Stimulated activated naive B cell treated with anti-CD40 and anti-IgM and Interleukin-4, amounts not matched to agents 10 μg/mL and 1 μg/mL and 100 μg/mL, for 72 hours (primary cell): ENCODE data around the gene AP1S3.
A peak's percentile ranks its signal among the peaks of the same experiment; 100 is the strongest.
"Not testable (repeated sequence)": the region's sequence is repeated elsewhere in the genome, so short reads cannot be mapped to it uniquely, and the experiment has no call there.

Experiments
- ATAC-seq, 2 donors: fragments of 150-1000 bp; cut with Tn5 transposase; replicated peaks; 2 replicates each; pipeline ENCODE4 v1.10.0; 2021; ENCODE audit warnings: moderate library complexity in 1 of 2
- DNase-seq: peaks from one replicate; pipeline ENCODE4 v3.0.0; 2021
- H3K27ac Mint-ChIP-seq: one replicate; pipeline ENCODE4 v1.8.0; 2022; ENCODE audit warnings: mild to moderate bottlenecking, mixed read lengths
- H3K27me3 Mint-ChIP-seq, 2 donors: one replicate each; pipeline ENCODE4 v1.8.0; 2022; ENCODE audit warnings: mixed read lengths in 2 of 2
- H3K36me3 Mint-ChIP-seq, 2 donors: one replicate each; pipeline ENCODE4 v1.8.0; 2022; ENCODE audit warnings: mixed read lengths in 2 of 2, mild to moderate bottlenecking in 1 of 2
- H3K4me1 Mint-ChIP-seq, 2 donors: one replicate each; pipeline ENCODE4 v1.8.0; 2022; ENCODE audit warnings: mixed read lengths in 2 of 2, mild to moderate bottlenecking in 1 of 2
- H3K4me3 Mint-ChIP-seq, 2 donors: one replicate each; pipeline ENCODE4 v1.8.0; 2022; ENCODE audit warnings: mild to moderate bottlenecking in 2 of 2, mixed read lengths in 2 of 2, moderate library complexity in 1 of 2
- H3K9me3 Mint-ChIP-seq, 2 donors: one replicate each; pipeline ENCODE4 v1.8.0; 2022; ENCODE audit warnings: mixed read lengths in 2 of 2, mild to moderate bottlenecking in 1 of 2

AP1S3 gene

DNA sequence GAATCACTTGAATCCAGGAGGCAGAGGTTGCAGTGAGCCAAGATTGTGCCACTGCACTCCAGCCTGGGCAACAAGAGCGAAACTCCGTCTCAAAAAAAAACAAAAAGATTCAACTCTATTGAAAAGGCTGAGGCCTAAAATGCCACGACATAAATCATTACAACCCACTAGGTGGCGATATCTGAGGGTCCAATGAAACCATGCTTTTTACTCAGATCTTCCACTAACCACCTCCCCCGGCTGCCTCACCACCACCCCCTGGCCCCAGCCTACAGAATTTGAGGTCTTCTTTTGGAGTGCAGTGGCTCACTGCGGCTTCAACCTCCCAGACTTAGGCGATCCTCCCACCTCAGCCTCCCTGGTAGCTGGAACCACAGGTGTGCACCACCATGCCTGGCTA is 57.5 kb downstream of the AP1S3 start:
- no peaks in the 10 kb centered on the region for H3K9me3 Mint-ChIP-seq
- no peak overlapping the region for H3K4me3 Mint-ChIP-seq
- DNase-seq (peak; percentile 29), ATAC-seq (peak; percentile 80 to 81)
- peaks cover 21 to 48% of the 10 kb centered on the region in 2 donors for H3K36me3 Mint-ChIP-seq
- H3K27me3 Mint-ChIP-seq: no peaks in the 10 kb centered on the region
- no peak overlapping the region for H3K27ac Mint-ChIP-seq
- H3K4me1 Mint-ChIP-seq: peaks cover 10 to 30% of the 10 kb centered on the region in 2 donors

DNA sequence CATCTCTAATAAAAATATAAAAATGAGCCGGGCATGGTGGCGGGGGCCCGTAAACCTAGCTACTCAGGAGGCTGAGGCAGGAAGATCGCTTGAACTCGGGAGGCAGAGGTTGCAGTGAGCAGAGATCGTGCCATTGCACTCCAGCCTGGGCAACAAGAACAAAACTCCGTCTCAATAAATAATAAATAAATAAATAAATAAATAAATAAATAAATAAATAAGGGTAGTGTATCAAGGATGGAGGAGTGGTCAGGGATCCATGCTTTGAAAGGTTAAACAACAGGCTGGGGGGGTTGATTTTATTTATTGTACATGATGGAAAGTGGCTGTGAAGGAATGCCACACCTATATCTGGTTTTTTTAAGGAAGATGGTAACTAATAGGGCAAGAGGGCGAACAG is 63.2 kb downstream of the AP1S3 start:
- no peaks in the 10 kb centered on the region for H3K4me1 Mint-ChIP-seq
- H3K4me3 Mint-ChIP-seq: no peak overlapping the region
- H3K27me3 Mint-ChIP-seq: no peaks in the 10 kb centered on the region
- H3K27ac Mint-ChIP-seq: no peak overlapping the region
- H3K36me3 Mint-ChIP-seq: peaks cover 24 to 49% of the 10 kb centered on the region in 2 donors
- no peaks in the 10 kb centered on the region for H3K9me3 Mint-ChIP-seq
- DNase-seq: no peak
- ATAC-seq: no peak

DNA sequence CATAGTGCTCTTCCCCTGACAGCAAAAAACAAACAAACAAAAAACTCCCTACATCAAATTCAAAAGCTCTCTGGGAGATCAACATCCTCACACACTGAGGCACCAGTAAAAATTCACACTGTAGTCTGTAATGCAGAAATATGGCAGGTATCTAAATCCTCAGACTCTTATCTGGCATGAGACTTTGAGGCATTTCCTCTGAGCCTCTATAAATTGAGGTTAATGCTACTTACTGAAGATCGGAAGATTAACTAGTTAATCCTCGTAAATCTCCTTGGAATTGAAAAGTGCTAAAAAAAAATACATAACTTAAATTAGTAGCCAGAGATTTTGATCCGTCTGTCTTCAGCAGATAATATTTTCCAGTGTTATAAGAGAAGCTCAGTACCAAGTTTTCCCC is 65.0 kb downstream of the AP1S3 start:
- DNase-seq: no peak
- Mint-ChIP-seq H3K36me3 (peaks cover 36 to 57% of the 10 kb centered on the region in 2 donors), H3K27ac (no peak overlapping the region), H3K4me1 (peaks cover 4 to 5% of the 10 kb centered on the region in 2 donors), H3K27me3 (no peaks in the 10 kb centered on the region), H3K4me3 (no peak overlapping the region), H3K9me3 (peaks cover 3 to 5% of the 10 kb centered on the region in 2 donors)
- no peak for ATAC-seq

DNA sequence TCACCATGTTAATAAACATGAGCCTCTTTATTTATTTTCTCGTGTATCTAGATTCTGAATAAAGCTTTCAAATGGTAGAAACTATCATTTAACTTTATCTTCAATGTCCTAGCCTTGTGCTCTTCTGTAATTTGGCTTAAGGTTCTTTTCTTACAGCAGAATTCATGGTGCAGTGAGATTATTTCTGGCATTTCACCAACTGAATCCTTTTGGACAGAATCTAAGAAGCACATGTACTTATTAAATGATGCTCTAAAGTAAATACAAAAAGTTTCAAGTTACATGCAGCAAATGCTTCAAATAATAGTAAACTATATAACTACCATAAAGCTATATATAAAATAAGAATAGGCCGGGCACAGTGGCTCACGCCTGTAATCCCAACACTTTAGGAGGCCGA is 65.9 kb downstream of the AP1S3 start:
- ATAC-seq: no peak
- Mint-ChIP-seq H3K4me1 (peaks cover 4 to 5% of the 10 kb centered on the region in 2 donors), H3K9me3 (peaks cover 6 to 8% of the 10 kb centered on the region in 2 donors), H3K4me3 (no peak overlapping the region), H3K27me3 (no peaks in the 10 kb centered on the region), H3K36me3 (peaks cover 42 to 61% of the 10 kb centered on the region in 2 donors), H3K27ac (no peak overlapping the region)
- no peak for DNase-seq

DNA sequence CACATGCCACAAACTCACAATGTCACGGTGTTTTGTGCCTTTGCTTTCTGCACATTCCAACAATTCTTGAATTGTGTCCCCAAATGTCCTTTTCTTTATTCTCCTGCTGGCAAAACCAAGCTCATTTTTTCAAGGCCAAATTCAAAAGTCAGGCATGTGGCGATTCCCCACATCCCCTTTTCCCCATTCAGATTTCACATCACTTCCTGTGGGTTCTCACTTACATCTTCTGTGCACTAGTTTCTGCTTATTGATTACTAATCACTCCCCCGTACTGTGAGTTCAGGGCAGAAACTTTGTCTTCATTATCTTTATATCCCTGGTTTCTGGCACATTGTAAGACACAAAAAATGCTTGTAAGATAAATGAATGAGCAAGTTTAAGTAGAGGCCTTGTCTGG is 69.2 kb downstream of the AP1S3 start:
- H3K4me3 Mint-ChIP-seq: no peak overlapping the region
- ATAC-seq (no peak), DNase-seq (no peak)
- H3K4me1 Mint-ChIP-seq: peaks cover 4 to 6% of the 10 kb centered on the region in 2 donors
- H3K36me3 Mint-ChIP-seq: peaks cover 49 to 50% of the 10 kb centered on the region in 2 donors
- no peak overlapping the region for H3K27ac Mint-ChIP-seq
- peaks cover 6 to 8% of the 10 kb centered on the region in 2 donors for H3K9me3 Mint-ChIP-seq
- H3K27me3 Mint-ChIP-seq: no peaks in the 10 kb centered on the region

DNA sequence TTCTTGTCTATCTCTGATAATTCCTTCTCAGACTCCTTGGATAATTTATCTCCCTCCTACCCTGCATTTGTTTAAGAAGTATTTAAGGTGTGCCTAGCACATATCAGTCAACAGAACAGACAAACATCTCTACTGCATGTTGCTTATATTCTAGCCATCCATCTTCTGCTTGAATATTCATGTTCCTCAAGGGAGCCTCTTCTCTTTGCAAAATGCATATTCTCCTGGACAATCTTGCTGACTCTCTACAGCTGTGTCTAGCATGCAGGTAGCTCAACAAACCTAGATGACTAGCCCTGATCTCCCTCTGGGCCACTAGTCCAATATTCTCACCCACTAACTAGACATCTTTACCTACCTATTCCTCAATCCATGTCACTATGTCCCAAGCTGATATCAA is 70.0 kb downstream of the AP1S3 start:
- Mint-ChIP-seq H3K27ac (no peak overlapping the region), H3K9me3 (peaks cover 6 to 8% of the 10 kb centered on the region in 2 donors), H3K36me3 (peaks cover 48 to 52% of the 10 kb centered on the region in 2 donors), H3K4me1 (peaks cover 4 to 9% of the 10 kb centered on the region in 2 donors), H3K27me3 (no peaks in the 10 kb centered on the region), H3K4me3 (no peak overlapping the region)
- ATAC-seq (no peak), DNase-seq (no peak)

DNA sequence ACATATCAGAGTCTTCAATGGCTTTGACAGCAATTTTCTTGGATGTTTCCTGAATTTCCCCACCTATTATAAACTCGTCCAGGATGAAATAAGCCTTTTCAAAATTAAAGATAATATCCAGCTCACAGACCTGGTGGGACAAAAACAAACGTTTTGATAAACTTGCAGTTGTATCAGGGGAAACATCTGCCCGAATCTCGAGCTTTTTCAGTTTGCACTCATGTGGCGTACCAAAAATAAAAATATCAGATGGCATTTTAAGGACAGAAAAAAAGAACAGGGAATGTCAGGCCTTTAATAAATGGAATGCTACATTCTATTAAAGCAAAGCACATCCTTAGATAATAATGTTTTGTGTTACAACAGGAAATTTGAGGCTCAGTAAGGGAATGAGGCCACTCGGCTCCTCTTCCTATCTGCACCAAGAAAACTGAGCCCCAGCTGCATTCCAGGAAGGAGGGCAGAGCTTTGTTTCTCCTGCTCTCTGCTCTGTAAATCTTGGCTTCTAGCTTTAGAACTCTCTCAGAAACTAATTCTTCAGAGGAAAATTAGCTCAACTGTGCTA is 72.1 kb downstream of the AP1S3 start:
- ATAC-seq: no peak
- Mint-ChIP-seq H3K36me3 (peaks cover 42 to 50% of the 10 kb centered on the region in 2 donors), H3K27me3 (no peaks in the 10 kb centered on the region), H3K9me3 (peaks cover 6 to 8% of the 10 kb centered on the region in 2 donors), H3K4me3 (no peak overlapping the region), H3K27ac (no peak overlapping the region), H3K4me1 (peaks cover 8 to 15% of the 10 kb centered on the region in 2 donors)
- no peak for DNase-seq

DNA sequence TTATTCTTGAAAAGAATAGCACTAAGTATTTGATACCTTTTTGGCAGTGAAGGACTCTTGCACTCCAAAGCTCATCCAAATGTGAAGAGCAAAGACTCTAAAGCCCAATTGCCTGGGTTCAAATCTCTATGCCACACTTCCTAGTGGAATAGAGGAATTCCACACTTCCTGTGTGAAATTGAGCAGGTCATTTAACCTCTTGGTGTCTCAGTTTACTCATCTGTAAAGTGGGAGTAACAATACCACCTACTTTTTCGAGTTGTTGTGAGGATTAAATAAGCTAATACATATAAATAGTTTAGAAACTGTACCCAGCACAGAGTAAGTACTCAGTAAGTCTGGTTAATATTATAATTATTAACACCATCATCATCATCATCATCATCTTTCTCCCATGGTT is 72.6 kb downstream of the AP1S3 start:
- Mint-ChIP-seq H3K4me3 (no peak overlapping the region), H3K9me3 (peaks cover 6 to 8% of the 10 kb centered on the region in 2 donors), H3K27me3 (no peaks in the 10 kb centered on the region), H3K36me3 (peaks cover 38 to 48% of the 10 kb centered on the region in 2 donors), H3K4me1 (peaks cover 8 to 15% of the 10 kb centered on the region in 2 donors), H3K27ac (no peak overlapping the region)
- no peak for DNase-seq
- ATAC-seq: no peak

DNA sequence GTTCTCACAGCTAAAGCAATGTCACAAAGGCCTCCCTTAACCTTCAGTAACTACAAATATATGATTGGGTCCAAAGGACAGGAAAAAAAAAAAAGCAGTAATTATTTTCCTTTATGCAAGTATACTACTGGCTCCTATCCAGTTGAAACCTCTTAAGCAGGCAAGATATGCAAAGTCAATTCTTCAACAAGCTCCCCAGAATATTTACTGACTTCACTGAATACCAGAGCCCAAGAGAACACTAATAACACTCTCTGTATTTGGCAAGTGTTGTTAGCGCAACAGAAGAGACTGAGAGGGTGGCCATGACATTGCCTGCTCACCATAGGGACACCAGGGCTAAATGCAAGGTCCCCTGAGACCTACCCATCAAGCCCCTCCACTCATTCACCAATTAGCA is 74.5 kb downstream of the AP1S3 start:
- peaks cover 6 to 8% of the 10 kb centered on the region in 2 donors for H3K9me3 Mint-ChIP-seq
- H3K36me3 Mint-ChIP-seq: peaks cover 33 to 40% of the 10 kb centered on the region in 2 donors
- ATAC-seq (no peak), DNase-seq (no peak)
- no peak overlapping the region for H3K4me3 Mint-ChIP-seq
- no peaks in the 10 kb centered on the region for H3K27me3 Mint-ChIP-seq
- H3K27ac Mint-ChIP-seq: no peak overlapping the region
- H3K4me1 Mint-ChIP-seq: peaks cover 4 to 10% of the 10 kb centered on the region in 2 donors

DNA sequence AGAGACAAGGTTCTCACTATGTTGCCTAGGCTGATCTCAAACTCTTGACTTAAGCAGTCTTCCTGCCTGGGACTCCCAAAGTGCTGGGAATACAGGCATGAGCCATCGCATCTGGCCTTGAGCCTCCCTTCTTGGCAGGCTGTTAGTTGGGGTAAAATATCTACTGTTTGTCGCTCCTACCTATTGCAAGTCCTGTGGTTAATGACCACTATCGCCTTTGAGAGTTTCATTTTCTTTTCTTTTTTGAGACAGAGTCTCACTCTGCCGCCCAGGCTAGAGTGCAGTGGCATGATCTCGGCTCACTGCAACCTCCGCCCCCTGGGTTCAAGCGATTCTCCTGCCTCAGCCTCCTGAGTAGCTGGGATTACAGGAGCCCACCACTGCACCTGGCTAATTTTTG is 75.6 kb downstream of the AP1S3 start:
- Mint-ChIP-seq H3K36me3 (peaks cover 25 to 32% of the 10 kb centered on the region in 2 donors), H3K27ac (peak overlapping the region; percentile 42), H3K4me1 (peaks cover 4 to 10% of the 10 kb centered on the region in 2 donors)
- not testable (repeated sequence) for H3K27me3 Mint-ChIP-seq, H3K9me3 Mint-ChIP-seq, H3K4me3 Mint-ChIP-seq, DNase-seq, ATAC-seq

DNA sequence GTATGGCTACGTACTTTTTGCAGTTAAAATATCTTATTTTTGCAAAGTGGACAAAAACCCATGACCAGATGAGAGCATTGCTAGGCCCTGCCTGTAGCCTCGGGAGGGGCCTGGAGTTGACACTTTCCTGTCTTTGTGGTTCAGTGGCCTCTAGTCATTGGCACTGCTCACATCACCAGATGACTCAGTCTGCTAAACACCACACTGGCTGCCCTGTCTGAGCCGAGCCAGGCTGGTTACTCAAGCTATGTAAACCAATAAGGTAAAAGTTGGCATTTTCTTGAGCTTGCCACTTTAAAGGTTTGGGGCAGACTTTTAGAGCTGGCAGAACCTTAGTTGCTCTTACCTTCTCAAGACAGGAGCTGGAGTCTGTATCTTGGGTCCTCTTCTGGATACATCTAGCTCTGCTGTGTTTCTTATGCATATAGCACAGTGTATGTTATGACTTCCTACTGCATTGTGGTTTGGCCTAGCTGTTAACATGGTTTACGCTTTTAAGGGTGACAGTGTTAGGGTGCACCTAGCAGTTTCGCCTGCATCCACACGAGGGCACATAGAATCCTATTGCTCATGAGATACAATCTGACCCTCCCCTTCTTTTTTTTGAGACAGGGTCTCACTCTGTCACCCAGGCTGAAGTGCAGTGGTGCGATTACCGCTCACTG is 76.4 kb downstream of the AP1S3 start:
- Mint-ChIP-seq H3K4me3 (no peak overlapping the region), H3K27ac (no peak overlapping the region), H3K4me1 (peaks cover 4 to 10% of the 10 kb centered on the region in 2 donors), H3K27me3 (no peaks in the 10 kb centered on the region), H3K9me3 (no peaks in the 10 kb centered on the region), H3K36me3 (peaks cover 20 to 27% of the 10 kb centered on the region in 2 donors)
- ATAC-seq (peak; percentile 68 to 78), DNase-seq (no peak)

DNA sequence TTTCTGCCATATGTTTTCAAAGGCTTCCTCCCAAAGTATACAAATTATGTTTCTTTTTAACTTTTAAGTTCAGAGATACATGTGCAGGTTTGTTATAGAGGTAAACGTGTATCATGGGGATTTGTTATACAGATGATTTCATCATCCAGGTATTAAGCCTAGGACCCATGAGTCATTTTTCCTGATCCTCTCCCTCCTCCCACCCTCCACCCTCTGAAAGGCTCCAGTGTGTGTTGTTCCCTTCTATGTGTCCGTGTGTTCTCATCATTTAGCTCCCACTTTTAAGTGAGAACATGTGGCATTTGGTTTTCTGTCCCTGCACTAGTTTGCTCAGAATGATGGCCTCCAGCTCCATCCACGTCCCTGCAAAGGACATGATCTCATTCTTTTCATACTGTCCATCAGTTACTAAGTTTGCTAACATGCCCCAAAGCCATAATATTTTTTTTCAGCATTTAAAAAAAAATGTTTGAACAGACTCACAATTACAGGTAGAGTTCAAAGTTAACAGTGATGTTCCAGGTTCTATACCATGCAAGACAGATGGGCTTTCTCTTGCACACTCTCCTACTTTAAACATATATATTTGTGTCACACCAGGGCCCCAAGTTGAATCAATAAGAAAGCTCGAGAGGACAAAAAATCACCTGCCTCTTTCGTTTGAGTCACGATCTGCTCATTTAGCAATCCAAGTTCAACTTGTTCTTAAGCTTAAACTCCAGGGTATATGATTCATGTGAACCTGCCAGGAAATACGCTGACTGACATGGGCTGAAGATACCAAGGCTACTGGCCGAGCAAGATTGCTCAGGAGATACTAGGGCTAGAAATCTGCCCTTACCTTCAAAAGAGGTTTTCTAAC is 77.6 kb downstream of the AP1S3 start:
- no peak overlapping the region for H3K4me3 Mint-ChIP-seq

DNA sequence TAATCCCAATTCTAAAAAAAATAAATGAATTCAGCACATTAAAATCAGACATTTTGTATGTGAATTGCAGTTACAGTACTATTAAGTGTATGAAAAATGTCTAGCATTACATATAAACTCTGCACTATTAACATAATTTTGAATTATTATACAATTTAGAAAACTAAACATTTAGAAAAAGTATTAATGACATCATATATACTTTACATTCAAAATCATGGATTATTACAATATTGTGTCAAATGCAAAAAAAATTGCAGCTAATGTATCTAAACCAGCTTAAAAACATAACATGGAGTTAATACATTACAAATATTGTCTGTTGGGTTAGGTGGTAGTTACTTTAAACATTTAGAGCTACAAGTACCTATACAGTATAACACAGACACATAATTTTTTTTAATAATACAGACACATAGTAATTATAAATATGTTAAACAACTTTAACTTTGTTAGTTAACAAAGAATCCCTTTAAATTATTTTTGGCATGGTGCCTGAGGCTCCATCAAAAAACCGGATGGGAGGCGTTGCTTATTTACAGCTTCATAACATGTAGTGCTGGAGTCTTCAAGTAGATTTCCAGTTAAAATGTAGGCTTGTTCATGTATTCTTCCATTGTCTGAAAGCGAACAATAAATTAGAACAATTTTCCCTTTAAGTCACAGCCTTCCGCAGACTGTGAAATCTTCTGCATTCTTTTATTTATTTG is 79.1 kb downstream of the AP1S3 start:
- Mint-ChIP-seq H3K4me3 (no peak overlapping the region), H3K27me3 (no peaks in the 10 kb centered on the region), H3K36me3 (peaks cover 13 to 28% of the 10 kb centered on the region in 2 donors), H3K27ac (no peak overlapping the region), H3K4me1 (peaks cover 4 to 10% of the 10 kb centered on the region in 2 donors), H3K9me3 (no peaks in the 10 kb centered on the region)
- ATAC-seq (no peak), DNase-seq (no peak)

More for the DNA sequence above, 77.6 kb downstream of the AP1S3 start:
- H3K9me3 Mint-ChIP-seq: no peaks in the 10 kb centered on the region
- peaks cover 16 to 29% of the 10 kb centered on the region in 2 donors for H3K36me3 Mint-ChIP-seq
- DNase-seq: no peak
- peaks cover 4 to 10% of the 10 kb centered on the region in 2 donors for H3K4me1 Mint-ChIP-seq
- peak overlapping the region; percentile 59 for H3K27ac Mint-ChIP-seq
- ATAC-seq: no peak
- H3K27me3 Mint-ChIP-seq: no peaks in the 10 kb centered on the region

DNA sequence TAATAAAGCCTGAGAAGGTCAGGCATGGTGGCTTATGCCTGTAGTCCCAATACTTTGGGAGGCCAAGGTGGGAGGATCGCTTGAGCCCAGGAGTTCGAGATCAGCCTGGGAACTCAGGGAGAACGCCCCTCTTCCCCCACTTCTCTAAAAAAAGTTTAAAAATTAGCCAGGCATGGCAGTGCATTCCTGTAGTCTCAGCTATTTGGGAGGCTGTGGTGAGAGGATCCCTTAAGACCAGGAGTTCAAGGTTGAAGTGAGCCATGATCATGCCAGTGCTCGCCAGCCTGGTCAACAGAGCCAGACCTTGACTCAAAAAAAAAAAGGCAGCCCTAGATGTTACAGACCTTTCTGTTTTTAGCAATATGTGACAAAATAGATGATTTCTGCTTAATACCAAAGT is 83.4 kb downstream of the AP1S3 start:
- H3K27ac Mint-ChIP-seq: no peak overlapping the region
- no peaks in the 10 kb centered on the region for H3K4me1 Mint-ChIP-seq
- DNase-seq (no peak), ATAC-seq (no peak)
- peaks cover 7 to 16% of the 10 kb centered on the region in 2 donors for H3K36me3 Mint-ChIP-seq
- H3K27me3 Mint-ChIP-seq: peaks cover 0 to 3% of the 10 kb centered on the region in 2 donors
- no peak overlapping the region for H3K4me3 Mint-ChIP-seq
- no peaks in the 10 kb centered on the region for H3K9me3 Mint-ChIP-seq
